T-helper 2 cell (primary cell): Measurements from ENCODE around the gene VKORC1L1.
"Not testable (repeated sequence)": the region's sequence is repeated elsewhere in the genome, so short reads cannot be mapped to it uniquely, and the experiment has no call there.

Source experiments
- DNase-seq, 5 experiments: peaks; one replicate each; pipeline versions ENCODE4 v3.0.0 to v3.0.0-alpha.2; 2012 to 2022

VKORC1L1 gene

GRCh38 chr7:65979583-65980477 is 107.0 kb downstream of the VKORC1L1 start:
- no peak for DNase-seq

- peak; percentile 12 to 87 (median 39) for DNase-seq
Measured at GRCh38 chr7:65980478-65981250, 107.8 kb downstream of the VKORC1L1 start.

GRCh38 chr7:65981965-65982792 is 109.3 kb downstream of the VKORC1L1 start, which contains the start of gene GUSB:
Gene GUSB (minus strand): TSS chr7:65982213. CDS start chr7:65982183, 30 bp downstream.
- peak; percentile 75 to 94 (median 83) for DNase-seq

GRCh38 chr7:65983965-65984658 is 111.2 kb downstream of the VKORC1L1 start:
- no peak for DNase-seq

- no peak for DNase-seq
Measured at GRCh38 chr7:65988084-65988483, 115.2 kb downstream of the VKORC1L1 start.

GRCh38 chr7:65988503-65988902 is 115.6 kb downstream of the VKORC1L1 start:
- not testable (repeated sequence) for DNase-seq

GRCh38 chr7:65989694-65990080 is 116.8 kb downstream of the VKORC1L1 start:
- DNase-seq = no peak

GRCh38 chr7:65991829-65992228 is 119.0 kb downstream of the VKORC1L1 start:
- not testable (repeated sequence) for DNase-seq

GRCh38 chr7:65992526-65992925 is 119.7 kb downstream of the VKORC1L1 start:
- no peak for DNase-seq

- DNase-seq = not testable (repeated sequence)
Measured at GRCh38 chr7:65994984-65995383, 122.1 kb downstream of the VKORC1L1 start.

- DNase-seq = not testable (repeated sequence)
Measured at GRCh38 chr7:66000823-66001417, 128.0 kb downstream of the VKORC1L1 start.

GRCh38 chr7:66005115-66005671 is 132.3 kb downstream of the VKORC1L1 start:
- not testable (repeated sequence) for DNase-seq

GRCh38 chr7:66007232-66007631 is 134.4 kb downstream of the VKORC1L1 start:
- no peak for DNase-seq
